GM19455 (cell line): Measurements from ENCODE around the gene RNF141.
A peak's percentile ranks its signal among the peaks of the same experiment; 100 is the strongest.

Source experiments
- ATAC-seq: cut with Tn5 transposase; IDR thresholded peaks from one replicate; pipeline ENCODE4 v1.9.1; 2021; ENCODE audit not compliant: unreplicated experiment

Gene RNF141, protein sequence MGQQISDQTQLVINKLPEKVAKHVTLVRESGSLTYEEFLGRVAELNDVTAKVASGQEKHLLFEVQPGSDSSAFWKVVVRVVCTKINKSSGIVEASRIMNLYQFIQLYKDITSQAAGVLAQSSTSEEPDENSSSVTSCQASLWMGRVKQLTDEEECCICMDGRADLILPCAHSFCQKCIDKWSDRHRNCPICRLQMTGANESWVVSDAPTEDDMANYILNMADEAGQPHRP

DNA sequence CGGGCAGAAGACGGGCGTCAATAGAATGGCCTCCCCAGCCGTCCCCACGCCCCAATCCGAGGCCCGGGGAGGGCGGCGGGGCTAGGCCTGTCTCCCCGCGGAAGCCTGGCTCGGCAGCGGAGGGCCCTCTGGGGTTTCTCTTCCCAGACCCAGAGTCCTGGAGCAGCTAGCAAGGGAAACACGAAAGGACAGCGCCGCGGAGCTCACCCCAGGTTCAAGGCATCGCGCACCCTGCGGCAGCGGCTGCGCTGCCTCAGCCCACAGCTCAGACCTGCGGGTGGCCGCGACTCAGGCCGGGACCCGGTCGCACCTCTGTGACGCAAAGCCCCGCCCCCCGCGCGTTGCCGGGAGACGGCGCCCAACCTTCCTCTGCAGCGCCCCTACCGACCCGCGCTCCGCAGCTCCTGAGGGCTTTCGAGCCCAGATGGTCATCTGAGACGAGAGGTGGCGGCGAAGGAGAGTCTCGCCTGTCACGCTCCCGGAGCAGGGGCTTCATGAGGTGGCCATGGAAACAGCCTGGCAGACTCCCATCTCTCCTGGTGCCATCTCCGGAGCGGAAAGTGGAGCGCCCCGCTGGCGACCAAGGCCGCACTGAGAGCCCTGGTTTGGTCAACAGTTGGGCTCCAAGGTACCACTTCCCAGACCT lies at the start of gene RNF141:
Gene RNF141, minus strand, starts transcription at position 273 of the 646 bp plus-strand sequence. CDS start 7,029 bp downstream, outside the sequence.
- peak; percentile 98 for ATAC-seq

DNA sequence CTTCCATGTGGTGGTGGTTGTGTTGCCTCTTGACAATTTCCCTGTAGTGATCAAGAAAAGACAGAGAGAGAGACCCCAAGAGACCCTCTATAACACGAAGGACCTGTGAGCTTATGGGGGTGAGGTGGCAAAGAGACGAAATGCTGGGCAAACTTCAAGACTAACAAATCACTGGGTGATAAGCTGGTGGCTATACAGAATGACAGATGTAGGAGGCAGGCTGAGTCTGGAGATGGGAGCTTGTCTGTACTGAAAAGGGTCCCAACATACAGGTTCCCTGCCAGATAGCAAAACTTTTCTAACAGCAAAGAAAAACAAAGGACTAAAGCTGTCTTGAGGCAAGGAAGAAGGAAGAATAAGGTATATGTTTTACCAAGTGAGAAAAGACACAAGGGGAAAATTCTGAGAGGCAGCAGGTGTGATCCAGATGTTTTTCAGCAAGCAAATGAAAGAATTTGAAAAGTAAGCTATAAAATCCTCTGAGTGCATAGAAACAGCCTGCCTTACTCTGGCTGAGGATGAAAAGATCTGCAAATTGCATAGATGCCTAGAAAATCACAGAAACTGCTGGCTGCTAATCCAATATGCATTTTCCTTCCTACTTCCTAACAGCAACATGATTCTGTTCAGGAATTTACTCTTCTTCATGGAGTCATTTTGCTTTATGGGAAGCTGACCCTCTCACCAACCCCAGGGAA lies 49.4 kb upstream of the RNF141 start:
- ATAC-seq, result no peak

DNA sequence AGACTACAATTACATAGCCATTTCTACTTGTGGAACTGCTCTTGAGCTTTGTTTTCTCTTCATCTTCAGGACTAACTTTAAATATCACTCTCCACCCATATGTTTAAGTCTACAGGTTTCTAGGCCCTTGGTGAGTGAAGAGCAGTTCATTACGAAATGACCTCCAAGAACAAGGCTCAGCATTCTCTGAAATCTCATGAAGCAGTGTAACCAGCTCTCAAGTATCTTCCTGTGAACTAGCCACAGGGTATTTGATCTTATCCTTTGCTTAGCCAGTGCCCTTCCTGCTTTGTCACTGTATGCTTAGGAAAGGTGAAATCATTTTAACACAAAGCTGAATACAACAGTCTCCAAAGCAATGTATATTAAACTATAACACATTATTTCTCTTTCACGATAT lies 47.9 kb upstream of the RNF141 start:
- ATAC-seq, result no peak

DNA sequence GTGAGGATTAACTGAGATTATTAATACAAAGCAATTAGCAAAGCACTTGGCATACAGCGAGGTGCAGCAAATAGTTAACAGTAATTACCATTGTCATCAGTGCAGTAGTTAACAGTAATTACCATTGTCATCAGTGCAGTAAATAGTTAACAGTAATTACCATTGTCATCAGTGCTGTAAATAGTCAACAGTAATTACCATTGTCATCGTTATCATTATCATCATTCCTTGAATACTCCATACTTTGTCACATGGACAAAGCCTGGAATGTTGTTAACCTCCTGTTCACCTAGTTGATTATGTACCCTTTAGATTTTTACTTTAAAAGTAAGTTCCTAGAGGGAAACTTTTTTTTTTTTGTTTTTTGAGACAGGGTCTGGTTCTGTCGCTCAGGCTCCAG lies 47.0 kb upstream of the RNF141 start:
- no peak for ATAC-seq

DNA sequence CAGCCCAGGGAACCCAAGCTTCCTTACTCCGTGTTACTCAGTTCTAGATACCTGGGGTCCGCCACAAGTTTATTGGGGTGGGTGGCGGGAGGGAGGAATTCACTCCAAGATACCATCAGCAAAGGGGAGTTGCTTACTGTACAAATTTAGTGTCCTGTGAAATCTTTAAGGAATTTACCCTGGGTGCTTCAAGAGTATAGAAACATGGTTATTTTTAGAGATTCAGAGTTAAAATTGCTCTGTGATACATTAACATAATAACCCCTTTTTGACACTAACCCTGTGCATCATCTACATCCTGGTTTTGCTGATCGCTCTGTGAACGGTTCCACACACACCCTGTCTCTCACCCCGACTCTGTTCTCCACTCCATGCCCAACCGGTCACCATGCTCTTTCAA lies 46.4 kb upstream of the RNF141 start:
- ATAC-seq, result no peak

DNA sequence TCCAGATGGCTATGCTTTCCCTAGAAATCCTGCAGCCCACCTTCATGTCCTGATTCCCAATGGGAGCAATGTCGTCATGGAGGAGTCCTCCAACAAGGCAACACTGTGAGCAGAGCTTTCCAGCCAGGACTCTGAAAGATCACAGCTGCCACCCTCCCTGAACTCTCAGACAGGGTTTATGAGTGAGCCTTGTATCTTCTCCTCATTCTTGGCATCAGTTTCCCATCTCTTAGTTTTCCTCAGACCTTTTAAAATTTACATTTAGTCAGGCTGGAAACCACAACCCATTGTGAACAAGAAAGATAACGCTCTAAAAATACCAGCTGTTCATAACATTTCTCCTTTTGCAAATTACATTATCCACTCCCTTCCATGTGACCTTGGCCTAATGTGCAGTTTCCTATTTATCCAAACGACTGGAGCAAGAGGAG lies 43.1 kb upstream of the RNF141 start:
- ATAC-seq, result no peak

DNA sequence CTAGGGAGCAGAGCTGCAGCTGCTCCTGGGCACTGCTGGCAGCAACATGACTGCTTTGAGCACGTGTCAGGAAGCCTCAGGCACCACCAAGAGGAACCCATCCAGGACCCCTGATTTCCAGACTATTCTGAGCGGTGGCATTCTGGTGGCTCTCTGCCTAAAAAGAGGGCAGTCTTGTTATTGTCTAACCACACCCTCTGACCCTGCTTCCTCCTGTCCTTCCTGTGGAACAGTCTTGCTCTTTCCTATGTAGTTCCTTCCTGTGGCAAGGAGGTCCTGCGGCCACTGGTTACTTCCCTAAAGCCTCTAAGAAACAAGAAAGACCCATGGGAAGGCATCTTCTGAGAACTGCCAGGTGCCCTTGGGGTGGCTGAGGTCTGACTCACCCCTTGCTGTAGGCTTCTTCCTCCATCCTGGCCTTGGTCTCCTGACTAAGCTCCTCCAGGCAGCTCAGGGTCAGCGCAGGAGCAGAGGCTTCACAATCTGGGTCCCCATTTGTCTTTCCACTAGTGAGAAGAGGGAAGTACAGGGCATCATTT lies 40.6 kb upstream of the RNF141 start:
- no peak for ATAC-seq

DNA sequence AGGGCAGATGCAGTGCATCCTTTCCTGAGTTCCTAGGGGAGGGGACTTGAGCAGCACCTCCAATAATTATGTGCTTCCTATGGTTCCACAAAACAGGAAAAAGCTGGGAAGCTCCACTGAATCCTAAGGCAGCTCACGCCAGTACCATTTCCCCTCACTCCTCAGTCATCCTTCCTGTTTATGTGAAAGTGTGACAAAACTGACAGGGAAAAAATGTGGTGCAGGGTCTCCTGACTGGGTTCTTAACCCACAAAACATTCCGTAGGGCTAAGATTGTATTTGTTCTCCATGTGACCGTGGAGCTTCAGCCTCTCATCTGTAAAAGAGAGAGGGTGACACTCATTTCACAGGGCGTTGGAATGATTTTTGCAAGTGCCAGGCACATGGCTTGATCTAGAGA lies 39.6 kb upstream of the RNF141 start:
- no peak for ATAC-seq

DNA sequence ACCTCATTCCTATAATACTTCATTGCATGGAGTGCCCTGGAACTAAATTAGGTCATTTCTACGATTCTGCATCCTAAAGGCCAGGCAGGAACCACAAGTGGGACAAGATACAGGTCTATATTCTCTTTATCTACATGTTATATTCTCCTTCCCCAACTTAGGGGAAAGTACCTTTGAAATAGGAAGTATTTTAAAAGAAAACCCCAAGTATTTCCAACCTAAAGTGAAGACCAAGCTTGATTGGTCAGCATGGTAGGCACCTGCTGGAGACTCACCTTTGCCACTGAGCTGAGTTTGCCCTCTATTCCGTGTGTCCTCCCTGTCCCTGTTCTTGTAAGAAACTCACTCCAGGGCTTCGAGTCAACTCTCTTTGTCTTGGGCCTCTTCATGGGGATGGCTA lies 38.7 kb upstream of the RNF141 start:
- no peak for ATAC-seq

DNA sequence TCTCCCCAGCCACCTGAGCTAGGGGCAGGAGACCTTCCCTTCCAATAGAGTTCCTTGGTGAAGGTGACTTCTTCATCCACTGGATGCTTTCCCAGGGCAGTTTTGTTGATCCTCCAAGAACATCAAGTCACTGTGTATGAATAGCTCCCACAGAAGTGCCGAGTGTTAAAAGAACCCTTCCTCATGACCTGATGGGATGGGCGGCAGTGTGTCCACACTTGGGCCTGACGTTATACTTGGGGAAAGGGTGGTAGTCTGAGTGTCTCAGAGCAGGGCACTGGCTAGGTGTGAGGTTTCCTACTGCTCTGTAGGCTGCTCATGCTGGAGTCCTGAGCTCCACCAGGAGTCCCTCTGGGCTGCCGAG lies 35.0 kb upstream of the RNF141 start:
- no peak for ATAC-seq

DNA sequence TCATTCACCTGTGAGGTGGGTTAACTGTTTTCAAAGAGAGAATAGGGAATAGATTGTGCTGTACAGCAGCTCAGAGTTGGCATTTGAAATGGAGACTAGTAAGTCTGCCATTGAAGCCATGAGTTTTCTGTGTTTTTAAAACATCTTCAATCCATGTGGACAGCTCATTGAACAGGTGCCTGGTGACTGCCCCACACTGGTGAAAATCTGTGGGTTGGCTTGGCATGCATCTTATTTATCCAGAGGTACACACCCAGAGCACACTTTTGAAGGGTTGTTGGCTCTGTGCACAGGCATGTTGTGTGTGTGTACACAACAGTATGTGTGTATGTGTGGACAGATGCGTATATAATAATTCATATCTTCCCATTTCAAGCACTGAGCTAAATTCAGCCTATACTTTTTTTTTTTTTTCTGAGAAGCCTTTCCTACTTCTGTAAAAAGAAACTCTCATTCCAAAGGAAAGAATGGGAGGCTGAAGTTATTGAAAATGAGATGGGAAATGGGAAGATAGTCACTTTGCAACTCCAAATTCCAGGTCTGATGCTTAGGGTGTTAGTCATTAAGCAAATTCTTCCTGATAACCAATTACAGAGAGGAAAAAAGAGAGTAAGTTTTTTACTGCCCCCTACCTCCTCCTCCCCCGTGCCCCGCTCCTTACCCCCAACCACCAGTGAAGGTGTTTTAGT lies 34.5 kb upstream of the RNF141 start:
- no peak for ATAC-seq

DNA sequence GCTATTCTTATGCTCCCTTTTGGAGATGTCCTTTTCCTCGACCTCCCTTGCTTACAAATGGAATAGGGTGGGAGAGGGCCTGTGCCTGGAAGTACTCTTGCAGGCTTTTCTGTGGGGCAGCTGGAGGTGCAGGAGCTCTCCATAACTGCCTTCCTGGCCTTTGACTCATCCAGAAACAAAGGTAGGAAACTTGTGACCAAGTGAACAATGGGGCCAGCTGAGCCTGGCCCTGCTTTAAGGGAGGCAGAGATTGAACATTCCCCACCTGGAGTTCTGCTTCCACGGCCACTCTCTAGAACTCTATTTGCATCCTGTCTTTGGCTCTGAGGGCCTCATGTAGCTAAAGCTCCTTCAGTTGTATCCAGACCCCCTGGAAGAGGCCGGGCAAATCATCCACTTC lies 32.6 kb upstream of the RNF141 start:
- no peak for ATAC-seq

DNA sequence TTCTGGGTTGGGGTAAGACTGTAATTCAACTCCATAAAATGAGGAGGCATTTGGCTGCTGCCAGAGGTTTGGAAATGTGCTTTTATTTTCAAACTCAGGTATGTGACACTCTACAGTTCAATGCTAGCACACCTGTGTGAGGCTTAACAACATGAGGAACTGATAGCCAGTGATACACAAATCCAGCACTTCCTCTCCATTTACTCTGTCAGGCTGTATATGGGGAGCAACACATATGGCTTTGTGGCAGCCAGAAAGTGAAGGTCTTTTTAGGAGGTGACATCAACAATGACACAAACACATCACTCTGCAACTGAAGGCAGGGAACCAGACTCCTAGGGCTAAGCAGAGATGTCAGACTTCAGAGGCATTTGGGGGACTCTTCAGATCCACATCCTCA lies 32.0 kb upstream of the RNF141 start:
- no peak for ATAC-seq

DNA sequence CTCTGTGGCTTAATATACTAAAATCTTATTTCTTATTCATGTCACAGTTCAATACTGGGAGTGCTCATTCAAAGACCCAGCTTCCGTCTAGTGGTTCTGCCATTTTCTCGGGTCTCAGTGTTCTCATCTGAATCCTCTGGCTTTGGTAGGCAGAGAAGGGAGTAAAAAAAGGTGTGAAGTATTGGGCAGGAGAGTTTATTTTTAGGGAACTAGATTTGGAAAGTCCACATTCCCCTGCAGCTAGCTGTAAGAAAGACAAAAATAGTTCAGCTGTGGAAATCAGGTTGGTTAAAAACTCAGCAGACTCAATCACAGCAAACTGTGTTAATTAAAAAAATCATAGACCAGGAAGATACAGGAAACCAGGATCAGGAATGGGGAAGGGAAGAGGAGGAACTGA lies 31.5 kb upstream of the RNF141 start:
- no peak for ATAC-seq

DNA sequence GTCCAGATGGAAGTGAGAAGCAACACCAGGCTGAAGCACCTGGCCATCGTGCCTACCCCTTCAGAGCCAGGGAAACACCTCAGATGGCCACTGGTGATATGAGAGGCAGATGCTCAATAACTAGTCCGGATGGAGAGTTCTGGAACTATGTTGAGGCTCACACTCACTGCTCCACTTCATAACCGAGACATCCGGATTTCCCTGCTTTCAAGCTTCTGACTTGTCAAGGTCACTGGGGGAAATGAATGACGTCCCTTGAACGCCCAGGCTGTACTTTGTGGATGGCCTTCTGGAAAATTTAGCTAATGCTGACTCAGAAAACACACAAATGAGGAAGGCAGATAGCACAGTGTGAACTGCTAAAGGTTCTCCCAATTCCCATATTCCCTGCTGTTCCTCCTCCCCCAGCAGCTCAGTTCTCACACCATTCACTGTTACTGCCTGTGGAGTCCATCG lies 27.5 kb upstream of the RNF141 start, which contains the start of gene LYVE1:
Gene LYVE1, minus strand, starts transcription at position 180 of the 456 bp plus-strand sequence. Its CDS starts 133 bp downstream, at position 47.
- no peak for ATAC-seq

DNA sequence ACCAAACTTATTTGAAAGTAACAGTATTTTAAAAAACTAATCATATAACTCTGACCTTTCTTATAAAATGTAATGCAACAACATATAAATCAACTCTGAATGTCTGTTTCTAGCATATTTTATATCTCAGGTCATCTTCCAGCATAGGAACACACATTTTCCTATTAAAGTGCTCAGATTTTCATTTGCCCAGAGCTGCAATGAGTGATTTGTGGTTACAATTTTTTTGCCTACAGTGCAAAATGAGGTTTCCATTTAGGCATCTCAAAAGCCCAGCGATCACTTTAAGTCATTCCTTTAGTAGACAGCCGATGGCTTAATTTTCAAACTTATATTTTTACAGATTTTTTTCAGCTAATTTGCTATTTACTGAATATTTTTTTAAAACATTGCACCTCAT lies 26.5 kb upstream of the RNF141 start:
- ATAC-seq, result no peak

DNA sequence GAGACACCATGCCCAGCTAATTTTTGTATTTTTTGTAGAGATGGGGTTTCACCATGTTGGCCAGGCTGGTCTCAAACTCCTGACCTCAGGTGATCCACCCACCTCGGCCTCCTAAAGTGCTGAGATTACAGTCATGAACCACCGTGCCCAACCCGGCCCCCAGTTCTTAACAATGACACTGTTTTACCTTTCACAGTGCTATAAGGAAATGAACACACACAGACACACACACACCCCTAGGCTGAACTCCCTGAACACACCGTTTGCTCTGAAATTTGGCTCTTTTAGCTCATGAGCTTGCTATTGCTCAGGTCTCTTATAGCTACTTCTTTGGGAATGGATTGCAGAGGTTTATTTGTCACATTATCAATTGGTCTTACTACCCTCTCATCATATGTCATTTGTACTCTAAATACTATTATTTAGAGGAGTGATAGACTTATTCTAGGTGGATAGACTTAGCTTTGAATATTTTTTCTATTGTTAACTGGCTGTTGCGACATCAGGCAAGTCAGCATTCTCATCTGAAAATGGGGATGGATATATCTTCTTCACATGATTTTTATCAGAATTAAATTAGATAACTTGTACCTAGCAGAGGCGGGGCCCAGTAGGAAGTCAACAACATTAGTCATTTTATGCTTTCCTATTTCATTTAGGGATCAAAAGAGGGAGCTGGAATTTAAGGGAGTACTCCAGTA lies 25.4 kb upstream of the RNF141 start:
- no peak for ATAC-seq

DNA sequence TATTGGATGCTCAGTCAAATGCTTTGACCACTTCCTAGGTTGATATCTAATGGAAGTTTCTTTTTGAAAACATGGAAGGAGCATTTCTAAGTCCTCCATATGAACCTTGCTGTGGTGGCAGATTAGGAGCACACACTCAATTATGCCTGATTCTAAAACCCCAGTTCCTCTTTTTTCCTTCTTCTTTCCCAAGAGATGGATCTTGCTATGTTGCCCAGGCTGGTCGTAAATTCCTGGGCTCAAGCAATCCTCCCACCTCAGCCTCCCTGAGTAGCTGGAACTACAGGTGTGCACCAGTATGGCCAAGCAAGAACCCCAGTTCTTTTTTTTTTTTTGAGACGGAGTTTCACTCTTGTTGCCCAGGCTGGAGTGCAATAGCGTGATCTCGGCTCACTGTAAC lies 24.5 kb upstream of the RNF141 start:
- ATAC-seq, result no peak

DNA sequence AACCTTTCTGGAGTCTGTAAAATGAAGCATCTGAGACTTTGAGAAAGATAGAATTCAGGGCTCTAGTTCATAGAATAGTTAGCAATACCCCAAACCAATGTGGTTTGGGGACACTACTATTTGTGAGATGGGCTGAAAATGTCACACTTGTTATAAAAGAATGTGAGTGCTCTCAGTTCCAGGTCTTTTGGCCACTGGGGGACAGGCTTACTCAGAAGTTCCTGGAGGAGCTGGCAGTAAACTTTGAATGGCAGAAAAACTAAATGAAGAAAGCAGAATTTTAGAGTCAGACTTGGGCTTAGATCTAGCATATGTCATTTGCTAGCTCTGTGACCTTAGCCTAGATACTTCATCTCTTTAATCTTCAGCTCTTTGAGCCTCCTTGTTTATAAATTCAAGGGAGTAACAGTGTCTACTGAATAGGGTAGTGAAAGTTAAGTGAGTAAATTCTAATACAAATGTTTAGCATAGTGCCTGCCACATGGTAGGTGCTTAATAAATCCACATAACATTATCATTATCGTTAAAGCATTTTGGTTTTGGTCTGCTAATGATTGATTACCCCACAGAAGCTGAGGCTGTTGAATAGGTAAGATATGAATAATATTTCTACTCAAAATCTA lies 23.8 kb upstream of the RNF141 start:
- ATAC-seq, result no peak

DNA sequence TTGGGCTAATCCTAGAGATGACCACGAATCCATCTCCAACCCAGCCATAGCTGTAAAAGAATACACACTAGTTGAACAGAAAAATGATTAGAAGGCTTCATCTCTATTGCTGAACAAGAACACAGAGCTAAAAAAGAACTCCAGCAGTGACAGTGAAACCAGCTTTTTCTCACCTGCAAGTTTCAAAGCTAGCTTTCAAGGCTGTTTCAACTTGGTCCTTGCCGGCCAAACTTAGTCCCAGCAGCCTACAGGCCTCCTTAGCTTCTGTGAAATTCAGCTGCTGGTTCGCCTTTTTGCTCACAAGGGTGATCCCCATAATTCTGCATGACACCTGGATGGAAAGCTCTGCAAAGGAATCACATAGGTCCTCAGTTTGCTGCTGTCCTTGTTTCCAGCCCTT lies 23.0 kb upstream of the RNF141 start:
- no peak for ATAC-seq
